ENCODE data around the gene AMACR.

Gene AMACR

DNA sequence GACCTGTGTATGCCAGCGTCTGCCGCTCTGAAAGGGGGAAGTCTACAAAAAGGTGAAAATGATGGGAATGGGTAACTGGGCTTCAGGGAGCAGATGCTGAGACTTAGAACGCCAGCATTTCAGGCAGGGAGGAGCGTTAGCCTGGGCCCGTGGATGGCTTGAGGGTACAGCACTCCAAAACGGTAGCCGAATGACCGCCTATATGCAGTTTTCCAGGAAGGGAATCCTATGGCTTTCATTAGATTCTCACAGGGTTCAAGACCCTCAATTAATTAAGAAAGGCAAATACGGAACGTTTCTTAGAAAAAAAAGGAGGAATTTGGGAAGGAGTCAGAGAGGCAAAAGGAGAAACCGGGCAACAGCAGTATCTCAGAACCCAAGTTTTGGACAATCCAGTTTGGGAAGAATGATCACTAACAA, 639 bp downstream of the AMACR start:
- DNase-seq (ENCODE audit: low read depth): no peak

GRCh38 chr5:34005681-34006080, 2.2 kb downstream of the AMACR start:
- no peak for DNase-seq (ENCODE audit: low read depth)

DNA sequence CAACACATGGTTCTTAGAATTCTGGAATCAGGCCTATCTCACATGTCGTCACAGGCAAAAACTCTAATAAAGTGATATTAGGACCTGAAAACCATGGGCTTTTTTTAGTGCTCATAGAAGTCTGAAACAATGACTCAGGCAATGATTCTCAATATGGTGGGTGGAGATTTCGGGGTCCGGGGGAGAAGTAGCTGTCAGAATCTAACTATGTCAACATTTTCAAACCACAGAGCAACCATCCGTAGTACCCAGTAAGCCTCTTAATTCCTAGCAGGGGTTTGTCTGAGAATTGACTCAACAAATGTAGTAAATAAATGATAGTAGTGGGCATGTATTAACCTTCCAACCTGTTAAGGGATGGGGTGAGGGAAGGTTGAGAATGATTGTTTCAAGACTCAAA, 2.6 kb downstream of the AMACR start:
- DNase-seq (ENCODE audit: low read depth): no peak

DNA sequence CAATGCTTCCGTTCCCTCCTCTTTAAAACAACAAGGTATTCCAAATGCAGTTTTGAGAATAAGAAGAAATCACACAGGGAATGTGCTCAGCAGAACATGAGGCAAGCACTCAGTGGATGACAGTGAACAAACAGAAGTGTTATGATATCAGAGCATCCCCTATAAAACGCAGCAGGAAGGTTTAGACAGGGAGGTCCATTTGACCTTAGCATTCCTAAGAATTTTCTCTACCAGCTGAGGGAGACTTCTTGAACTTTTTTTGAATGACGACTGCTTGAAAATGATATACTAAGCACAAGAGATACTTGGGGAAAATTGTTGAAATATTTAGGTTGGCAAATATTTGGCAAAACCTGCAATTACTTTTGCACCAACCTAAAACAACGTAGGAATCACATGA, 3.9 kb downstream of the AMACR start:
- DNase-seq (ENCODE audit: low read depth): no peak

DNA sequence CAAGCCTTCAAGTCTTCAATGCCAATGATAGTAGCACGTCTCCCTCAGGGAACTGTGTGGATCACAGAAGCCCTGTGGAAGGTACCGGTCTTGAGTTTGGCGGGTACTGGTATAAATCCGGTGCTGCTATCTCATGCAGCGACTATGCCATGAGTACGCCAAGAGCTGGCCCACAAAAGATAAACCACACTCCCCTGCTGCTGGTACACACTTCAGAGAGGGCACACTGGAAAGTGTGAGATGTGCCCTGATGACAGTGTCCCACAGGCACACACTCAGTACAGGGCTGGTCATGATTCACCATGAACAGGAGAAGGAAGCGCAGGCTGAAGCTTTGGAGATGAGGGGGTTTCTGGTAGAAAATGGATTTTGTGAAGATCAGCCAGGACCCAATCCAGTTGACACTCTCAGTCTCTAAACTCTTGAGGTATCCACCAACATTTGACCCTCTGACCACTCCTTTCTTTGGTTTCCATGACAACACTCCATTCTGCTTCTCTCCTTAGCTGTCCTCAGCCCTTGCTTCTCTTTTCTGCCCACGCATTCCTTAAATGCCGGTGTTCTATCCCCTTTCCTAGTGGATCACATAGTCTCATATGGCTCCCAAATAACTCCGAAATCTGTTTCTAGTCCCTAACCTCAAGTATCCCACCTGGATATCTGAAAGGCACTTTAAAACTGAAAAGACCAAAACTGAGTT, 5.1 kb downstream of the AMACR start:
- DNase-seq (ENCODE audit: low read depth): no peak

- no peak for DNase-seq (ENCODE audit: low read depth)
Measured at GRCh38 chr5:34001241-34001841, 6.5 kb downstream of the AMACR start.

- no peak for DNase-seq (ENCODE audit: low read depth)
Measured at GRCh38 chr5:33999978-34000377, 7.9 kb downstream of the AMACR start.

DNA sequence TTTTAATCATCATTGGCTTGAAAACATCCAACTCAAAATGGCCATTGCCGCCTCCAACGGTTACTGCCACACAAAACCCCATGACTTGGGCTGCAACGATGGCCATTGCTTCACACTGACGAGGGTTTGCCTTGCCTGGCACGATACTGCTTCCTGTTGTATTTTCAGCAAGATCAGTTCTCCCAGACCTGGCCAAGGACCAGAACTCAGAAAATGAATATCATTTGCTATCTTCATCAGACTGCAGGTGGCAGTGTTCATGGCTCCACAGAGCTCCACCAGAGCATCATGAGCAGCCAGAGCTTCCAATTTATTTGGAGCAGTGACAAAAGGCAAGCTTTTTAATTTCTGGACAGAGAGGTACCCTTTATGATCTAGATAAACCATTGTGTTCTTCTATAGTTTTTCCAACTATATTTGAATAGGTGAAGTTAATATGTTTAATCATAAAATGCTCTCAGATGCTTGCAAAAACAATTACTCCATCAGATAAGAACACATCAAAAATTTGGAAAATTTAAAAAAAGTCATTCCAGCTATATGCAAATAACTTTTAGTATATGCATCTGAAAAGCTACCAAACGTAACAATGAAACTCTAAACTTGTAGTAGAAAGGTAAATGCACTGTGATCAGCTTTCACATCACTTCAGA, 10.4 kb downstream of the AMACR start:
- DNase-seq (ENCODE audit: low read depth): no peak

- no peak for DNase-seq (ENCODE audit: low read depth)
Measured at GRCh38 chr5:33995865-33996264, 12.0 kb downstream of the AMACR start.

DNA sequence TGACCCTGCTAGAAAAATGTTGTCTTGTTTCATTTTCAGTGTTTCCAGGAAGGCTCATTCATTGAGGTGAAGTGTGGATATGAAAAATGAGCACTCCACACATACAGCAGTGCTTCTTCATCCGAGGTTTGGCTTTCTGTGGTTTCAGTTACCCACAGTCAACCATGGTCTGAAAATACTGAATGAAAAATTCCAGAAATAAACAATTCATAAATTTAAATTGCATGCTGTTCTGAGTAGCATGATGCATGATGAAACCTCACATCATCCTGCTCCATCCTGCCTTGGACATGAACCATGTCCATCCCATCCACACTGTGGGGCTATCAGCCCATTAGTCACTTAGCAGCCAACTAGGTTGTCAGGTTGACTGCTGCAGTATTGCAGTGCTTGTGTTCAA, 13.0 kb downstream of the AMACR start:
- DNase-seq (ENCODE audit: low read depth): no peak

DNA sequence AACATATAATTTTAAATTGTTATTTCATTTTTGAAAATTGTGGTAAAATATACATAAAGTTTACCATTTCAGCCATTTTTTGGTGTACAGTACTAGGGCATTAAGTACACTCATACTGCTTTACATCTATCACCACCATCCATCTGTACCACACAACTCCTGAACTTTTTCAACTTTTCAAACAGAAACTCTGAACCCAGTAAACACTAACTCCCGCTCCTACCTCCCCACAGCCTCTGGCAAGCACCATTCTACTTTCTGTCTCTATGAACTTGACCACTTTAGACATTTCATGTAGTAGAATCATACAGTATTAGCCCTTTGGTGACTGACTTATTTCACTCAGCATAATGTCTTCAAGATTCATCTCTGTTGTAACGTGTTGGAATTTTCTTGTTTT, 15.0 kb downstream of the AMACR start:
- no peak for DNase-seq (ENCODE audit: low read depth)

GRCh38 chr5:33985447-33985846, 22.4 kb downstream of the AMACR start:
- no peak for DNase-seq (ENCODE audit: low read depth)

DNA sequence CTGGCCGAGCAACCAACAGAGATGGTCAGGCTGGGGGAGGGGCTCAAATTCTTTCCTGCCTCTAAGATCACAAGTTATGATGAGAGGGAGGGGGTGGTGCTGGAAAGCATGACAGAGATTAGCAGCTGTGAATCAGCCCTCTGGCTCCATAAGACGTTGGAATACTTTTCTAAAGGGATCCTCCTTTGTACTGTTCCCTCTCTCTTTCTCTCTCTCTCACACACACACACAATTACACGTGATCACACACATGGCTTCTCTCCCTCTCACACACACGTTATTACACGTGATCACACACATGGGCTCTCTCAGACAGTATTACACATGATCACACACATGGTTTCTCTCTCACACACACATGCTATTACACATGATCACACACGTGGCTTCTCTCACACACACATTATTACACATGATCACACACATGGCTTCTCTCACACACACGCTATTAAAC, 23.2 kb downstream of the AMACR start, which contains the start of gene SLC45A2:
SLC45A2 (minus strand) TSS at position 23 of the 454 bp plus-strand sequence. CDS start 110 bp downstream, outside the sequence.
- no peak for DNase-seq (ENCODE audit: low read depth)

DNA sequence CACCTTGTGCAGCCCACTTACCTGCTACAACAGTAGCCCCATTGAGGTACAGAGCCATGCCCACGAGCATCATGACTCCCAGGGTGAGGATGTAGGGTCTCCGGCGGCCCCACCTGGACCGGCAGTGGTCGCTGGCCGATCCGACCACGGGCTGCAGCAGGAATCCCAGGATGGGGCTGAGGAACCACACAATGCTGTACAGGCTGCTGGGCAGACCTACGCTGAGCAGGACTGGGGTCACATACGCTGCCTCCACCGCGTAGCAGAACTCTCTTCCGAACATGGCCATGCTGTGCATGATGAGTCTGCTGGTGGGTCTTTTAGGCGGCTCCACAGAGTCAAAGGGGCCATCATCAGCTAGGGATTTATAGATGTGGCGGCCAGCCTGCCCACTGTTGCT, 23.7 kb downstream of the AMACR start:
- DNase-seq (ENCODE audit: low read depth): no peak

DNA sequence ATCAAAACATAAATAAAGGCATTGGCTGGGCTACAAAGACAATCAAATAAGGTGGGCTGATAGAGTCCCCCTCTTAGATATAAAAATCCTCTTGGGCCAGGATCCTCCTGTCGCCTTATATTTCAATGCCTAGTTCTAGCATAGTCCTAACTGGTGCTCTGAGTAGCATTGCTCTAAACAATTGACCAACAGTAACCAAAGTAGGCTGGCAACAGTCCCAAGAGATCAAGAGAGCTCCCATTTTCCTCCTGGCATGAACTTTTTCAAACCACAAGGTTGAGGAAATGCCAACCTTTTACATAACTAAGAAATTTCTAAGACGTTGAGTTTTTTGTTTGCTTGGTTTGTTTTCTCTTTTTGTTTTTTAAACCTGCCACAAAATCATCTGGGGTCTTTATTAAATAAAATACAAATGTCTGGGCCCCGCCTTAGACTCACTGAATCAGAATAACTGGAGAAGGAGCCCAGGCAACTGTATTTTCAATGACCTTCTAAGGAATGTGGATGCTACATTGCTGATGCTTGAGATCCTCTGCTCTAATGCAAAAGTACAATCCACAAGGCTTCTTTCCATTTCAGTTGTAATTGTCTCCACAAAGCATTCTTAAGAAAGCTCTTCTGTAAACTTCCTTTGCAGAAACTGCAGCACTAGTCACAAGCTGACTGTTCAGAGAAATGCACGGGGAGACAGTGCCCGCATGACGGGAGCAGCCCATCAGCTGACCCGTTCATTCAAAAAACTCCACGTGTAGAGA, 26.3 kb downstream of the AMACR start:
- no peak for DNase-seq (ENCODE audit: low read depth)

DNA sequence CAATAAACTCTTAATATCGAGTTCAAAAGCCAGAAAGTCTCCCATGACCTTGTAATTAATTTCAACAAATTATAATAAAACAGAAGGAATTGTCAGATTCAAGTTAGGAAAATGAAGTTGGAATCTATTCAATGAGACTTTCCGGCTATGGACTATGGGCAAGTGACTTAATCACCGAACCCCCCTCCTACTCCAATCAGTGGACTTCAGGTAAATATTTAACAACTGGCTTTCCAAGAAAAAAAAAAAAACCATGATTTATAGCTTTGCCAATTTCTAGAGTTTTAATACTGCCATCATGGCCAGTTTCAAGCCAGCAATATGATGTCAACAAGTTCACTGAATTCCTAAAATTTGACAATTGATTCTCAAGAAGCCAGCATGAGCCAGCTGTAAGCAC, 27.8 kb downstream of the AMACR start:
- DNase-seq (ENCODE audit: low read depth): no peak

GRCh38 chr5:33978306-33978705, 29.5 kb downstream of the AMACR start:
- no peak for DNase-seq (ENCODE audit: low read depth)

DNA sequence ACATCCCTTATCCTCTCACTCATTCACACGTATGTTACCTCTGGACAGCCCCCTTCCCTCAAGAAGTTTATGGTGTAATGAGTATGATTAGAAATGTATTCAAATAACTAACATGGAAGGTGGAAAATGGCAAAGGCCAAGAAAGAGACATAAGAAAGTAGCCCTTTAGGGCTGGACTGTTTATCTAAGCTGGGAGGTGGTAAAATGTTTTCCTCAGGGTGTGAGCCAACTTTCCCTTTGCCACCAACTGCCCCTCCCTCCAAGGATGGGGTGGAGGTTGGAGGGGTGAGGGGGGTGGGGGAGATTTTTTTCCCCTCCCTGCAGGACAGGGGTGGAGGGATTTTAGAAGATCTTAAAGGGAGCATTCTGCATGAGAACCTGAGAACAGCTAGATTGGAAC, 31.5 kb downstream of the AMACR start:
- no peak for DNase-seq (ENCODE audit: low read depth)

- DNase-seq (ENCODE audit: low read depth): no peak
Measured at GRCh38 chr5:33975852-33976251, 32.0 kb downstream of the AMACR start.

GRCh38 chr5:33973271-33973670, 34.6 kb downstream of the AMACR start:
- DNase-seq (ENCODE audit: low read depth): no peak

GRCh38 chr5:33969572-33970452, 38.0 kb downstream of the AMACR start:
- DNase-seq (ENCODE audit: low read depth): no peak

Measured in stimulated activated CD8-positive, alpha-beta memory T cell treated with anti-CD3 and anti-CD28 coated beads, Interleukin-12 subunit alpha, Interleukin-12 subunit beta, amount 100 ng/mL, for 4 hours (primary cell).